Caco-2 (cell line): ENCODE data around the gene CNTNAP5. TPM values are rescaled to one million over a fixed set of nuclear protein-coding genes. Genes with fewer than 3 reads are reported as not detected.

ENCODE experiments used
- BruUV-seq: library from RNA; stranded (reverse); fragments of 400-500 nt; replicated peaks from 2 replicates; lab custom pipeline; 2021; lab: Mats Ljungman, UMichigan
- CTCF ChIA-PET: fragments of 300-600 bp; sonication (Branson Sonifier 250); formaldehyde crosslinking; loops from one replicate; lab custom pipeline; 2022; ENCODE audit warnings: antibody characterized with exemption; lab: Charles Lee
- POLR2A ChIA-PET: fragments of 300-600 bp; sonication (Branson Sonifier 250); formaldehyde crosslinking; loops from one replicate; lab custom pipeline; 2022; ENCODE audit warnings: antibody characterized with exemption; lab: Charles Lee
- DNase-seq, 2 experiments: peaks; one replicate each; pipeline versions ENCODE4 v3.0.0 to v3.0.0-alpha.2; 2020 to 2022
- H3K27me3 ChIP-seq: replicated peaks from 2 replicates; pipeline ENCODE4 v1.6.0; 2011; ENCODE audit warnings: low read length; ENCODE audit not compliant: control insufficient read depth, insufficient read depth
- H3K36me3 ChIP-seq: 2 replicates; pipeline ENCODE4 v1.5.1; 2011; ENCODE audit warnings: low read length; ENCODE audit not compliant: control insufficient read depth, insufficient read depth
- H3K4me1 ChIP-seq: fragments of 250-450 bp; sonication (Bioruptor Pico); 2 replicates; pipeline ENCODE4 v1.5.1; 2020; ENCODE audit warnings: mild to moderate bottlenecking
- H3K4me3 ChIP-seq: 2 replicates; pipeline ENCODE4 v1.5.1; 2011; ENCODE audit warnings: low read depth, mild to moderate bottlenecking, control low read depth, low read length
- H3K9me3 ChIP-seq: fragments of 250-450 bp; sonication (Bioruptor Pico); 2 replicates; pipeline ENCODE4 v1.5.1; 2020; ENCODE audit warnings: mild to moderate bottlenecking, moderate library complexity
- H3K27ac Mint-ChIP-seq: one replicate; pipeline ENCODE4 v1.8.0; 2022; ENCODE audit warnings: mixed read lengths; ENCODE audit not compliant: unreplicated experiment
- H3K27me3 Mint-ChIP-seq: one replicate; pipeline ENCODE4 v1.8.0; 2022; ENCODE audit warnings: mixed read lengths; ENCODE audit not compliant: insufficient read depth, unreplicated experiment
- H3K36me3 Mint-ChIP-seq: one replicate; pipeline ENCODE4 v1.8.0; 2022; ENCODE audit warnings: mild to moderate bottlenecking, mixed read lengths; ENCODE audit not compliant: insufficient read depth, unreplicated experiment
- H3K4me1 Mint-ChIP-seq: one replicate; pipeline ENCODE4 v1.8.0; 2022; ENCODE audit warnings: low read depth, mixed read lengths; ENCODE audit not compliant: unreplicated experiment
- H3K4me3 Mint-ChIP-seq: one replicate; pipeline ENCODE4 v1.8.0; 2022; ENCODE audit warnings: mild to moderate bottlenecking, moderate library complexity, mixed read lengths; ENCODE audit not compliant: unreplicated experiment
- H3K9me3 Mint-ChIP-seq: one replicate; pipeline ENCODE4 v1.8.0; 2022; ENCODE audit warnings: mixed read lengths; ENCODE audit not compliant: unreplicated experiment
- CTCF ChIP-seq, 2 experiments: fragments of 200-600 bp in 1 of 2; IDR thresholded peaks; 1 replicate in 1 of 2; 2 replicates in 1 of 2; pipeline versions ENCODE4 v1.5.1 to v1.8.0; 2011 to 2022; ENCODE audit warnings: antibody characterized with exemption in 1 of 2, control low read depth in 1 of 2, inconsistent platforms in 1 of 2, low read depth in 1 of 2, low read length in 1 of 2, mild to moderate bottlenecking in 1 of 2, moderate library complexity in 1 of 2; ENCODE audit not compliant: insufficient read depth in 1 of 2, severe bottlenecking in 1 of 2, unreplicated experiment in 1 of 2
- intact Hi-C: fragments of 100-400 bp; cut with micrococcal nuclease; formaldehyde crosslinking; loops from one replicate; pipeline ENCODE4 v1.10.0; 2022; ENCODE audit not compliant: unreplicated experiment
- total RNA-seq: library from RNA; stranded (reverse); gene quantifications from 2 replicates; pipeline ENCODE4 v1.2.3, GENCODE V29; 2022

CNTNAP5 gene
- total RNA-seq, 1 experiment from 2014 or later = 0.14 TPM

- TF ChIP-seq CTCF (IDR thresholded peaks at IDR 0.05; ENCODE audit: insufficient read depth in 1 of 2, low read depth in 1 of 2, low read length in 1 of 2, severe bottlenecking in 1 of 2, unreplicated experiment in 1 of 2) = no peak
- no peak overlapping the region for H3K4me3 Mint-ChIP-seq
- H3K36me3 ChIP-seq = no peaks in the 10 kb centered on the region
- H3K4me3 ChIP-seq = no peak overlapping the region
- no peaks in the 10 kb centered on the region for H3K36me3 Mint-ChIP-seq
- no TSS peak for BruUV-seq
- peaks cover 4% of the 10 kb centered on the region for H3K27me3 Mint-ChIP-seq
- CTCF ChIA-PET = no interaction called here
- POLR2A ChIA-PET = no interaction called here
- peaks cover 18% of the 10 kb centered on the region for H3K9me3 Mint-ChIP-seq
- no peak for DNase-seq
- H3K9me3 ChIP-seq = no peaks in the 10 kb centered on the region
- H3K4me1 Mint-ChIP-seq = no peaks in the 10 kb centered on the region
- no peak overlapping the region for H3K27ac Mint-ChIP-seq
- no peaks in the 10 kb centered on the region for H3K27me3 ChIP-seq
- H3K4me1 ChIP-seq = no peaks in the 10 kb centered on the region
- intact Hi-C loops = loop anchor here (2.0 kb wide), 1 partner anchor 52 kb away; no protein-coding TSS in a partner anchor
Observed at GRCh38 chr2:124921191-124921590, 896.1 kb downstream of the CNTNAP5 start.

GRCh38 chr2:124923097-124923496 lies 898.0 kb downstream of the CNTNAP5 start:
- H3K27ac Mint-ChIP-seq = no peak overlapping the region
- no peak overlapping the region for H3K4me3 Mint-ChIP-seq
- BruUV-seq = no TSS peak
- peaks cover 4% of the 10 kb centered on the region for H3K27me3 Mint-ChIP-seq
- Histone ChIP-seq H3K4me3 (no peak overlapping the region), H3K9me3 (no peaks in the 10 kb centered on the region), H3K27me3 (no peaks in the 10 kb centered on the region), H3K4me1 (no peaks in the 10 kb centered on the region), H3K36me3 (no peaks in the 10 kb centered on the region)
- no peaks in the 10 kb centered on the region for H3K36me3 Mint-ChIP-seq
- peaks cover 28% of the 10 kb centered on the region for H3K9me3 Mint-ChIP-seq
- no peak for DNase-seq
- intact Hi-C loops = no loop called here
- ChIA-PET POLR2A (no interaction called here), CTCF (no interaction called here)
- no peaks in the 10 kb centered on the region for H3K4me1 Mint-ChIP-seq
- no peak for TF ChIP-seq CTCF (IDR thresholded peaks at IDR 0.05; ENCODE audit: insufficient read depth in 1 of 2, low read depth in 1 of 2, low read length in 1 of 2, severe bottlenecking in 1 of 2, unreplicated experiment in 1 of 2)

- Mint-ChIP-seq H3K9me3 (no peaks in the 10 kb centered on the region), H3K4me3 (no peak overlapping the region), H3K27me3 (peaks cover 3% of the 10 kb centered on the region), H3K4me1 (no peaks in the 10 kb centered on the region), H3K27ac (no peak overlapping the region), H3K36me3 (no peaks in the 10 kb centered on the region)
- no peaks in the 10 kb centered on the region for H3K27me3 ChIP-seq
- no peaks in the 10 kb centered on the region for H3K4me1 ChIP-seq
- TF ChIP-seq CTCF (IDR thresholded peaks at IDR 0.05; ENCODE audit: insufficient read depth in 1 of 2, low read depth in 1 of 2, low read length in 1 of 2, severe bottlenecking in 1 of 2, unreplicated experiment in 1 of 2) = no peak
- H3K4me3 ChIP-seq = no peak overlapping the region
- ChIA-PET CTCF (no interaction called here), POLR2A (no interaction called here)
- no TSS peak for BruUV-seq
- no peak for DNase-seq
- no peaks in the 10 kb centered on the region for H3K36me3 ChIP-seq
- intact Hi-C loops = no loop called here
- no peaks in the 10 kb centered on the region for H3K9me3 ChIP-seq
Observed at GRCh38 chr2:124933883-124934282, 908.8 kb downstream of the CNTNAP5 start.
